SIG-M5 (cell line): ENCODE results near the gene CPN1.
"Not testable (repeated sequence)": the region's sequence is repeated elsewhere in the genome, so short reads cannot be mapped to it uniquely, and the experiment has no call there.

Experiments
- DNase-seq: peaks from one replicate; lab custom pipeline; 2025; lab: John Stamatoyannopoulos, UW

Gene CPN1

DNA sequence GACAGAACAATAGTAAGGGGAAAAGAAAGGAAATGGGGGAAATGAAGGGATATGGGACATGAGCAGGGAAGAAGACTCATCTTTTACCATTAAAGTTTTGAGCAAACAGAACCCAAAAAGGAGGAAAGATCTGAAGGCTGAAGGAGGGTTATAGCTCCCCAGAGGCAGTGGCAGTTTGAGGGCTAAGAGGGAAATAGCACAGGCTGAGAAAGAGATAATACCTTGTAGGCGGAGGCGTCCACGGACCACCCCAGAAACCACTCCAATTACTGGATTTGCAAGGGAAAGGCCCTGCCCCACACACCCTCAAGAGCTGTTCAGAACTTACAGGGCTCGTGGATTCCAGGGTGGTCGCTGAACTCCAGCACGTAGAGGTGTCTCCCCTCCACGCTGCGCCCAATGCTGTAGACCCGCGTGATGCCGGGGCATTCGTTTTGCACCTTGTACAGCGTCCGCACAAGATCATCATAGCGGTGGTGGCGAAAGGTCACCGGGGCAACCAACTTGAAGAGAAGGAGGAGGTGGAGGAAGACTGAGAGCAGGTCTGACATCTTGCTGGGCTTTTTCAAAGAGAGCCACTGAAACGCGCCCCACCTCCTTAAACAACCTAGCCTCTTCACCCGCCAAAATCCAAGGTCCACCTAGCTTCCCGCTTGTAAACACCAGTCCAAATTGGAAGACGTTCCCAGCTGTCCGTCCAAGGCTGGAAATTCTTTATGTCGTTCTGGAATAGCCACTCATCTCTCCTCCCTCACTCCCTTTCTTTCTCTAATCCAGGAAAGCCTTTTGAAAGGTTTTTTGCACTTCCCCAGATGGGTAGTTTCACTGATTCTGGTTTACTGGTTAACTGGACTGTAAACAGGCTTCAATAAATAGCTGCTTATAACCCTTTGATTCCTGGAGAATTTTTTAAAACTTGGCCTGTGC lies at the start of gene CPN1:
CPN1 (minus strand) TSS at position 795 of the 927 bp plus-strand sequence; CDS start at position 551, 244 bp downstream.
- DNase-seq, result no peak

- no peak for DNase-seq
Measured at GRCh38 chr10:100130831-100131230, 49.2 kb upstream of the CPN1 start.

GRCh38 chr10:100129424-100129823 lies 47.8 kb upstream of the CPN1 start:
- DNase-seq, result no peak

DNA sequence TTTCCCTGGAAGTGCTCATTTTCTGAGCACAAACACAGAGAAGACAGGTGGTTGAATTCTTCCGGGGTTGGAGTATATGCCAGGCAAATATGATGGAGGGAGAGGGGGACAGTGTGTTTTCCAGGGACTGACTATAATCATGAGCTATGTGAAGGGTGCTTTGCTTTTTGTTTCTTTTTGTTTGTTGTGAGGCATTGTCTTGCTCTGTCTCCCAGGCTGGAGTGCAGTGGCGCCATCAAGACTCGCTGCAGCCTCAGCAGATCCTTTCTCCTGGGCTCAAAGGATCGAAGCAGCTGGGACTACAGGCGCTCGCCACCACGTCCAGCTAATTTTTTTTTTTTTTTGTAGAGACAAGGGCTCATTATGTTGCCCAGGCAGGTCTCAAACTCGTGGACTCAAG lies 47.3 kb upstream of the CPN1 start:
- no peak for DNase-seq

GRCh38 chr10:100125335-100125734 lies 43.7 kb upstream of the CPN1 start:
- not testable (repeated sequence) for DNase-seq

- DNase-seq, result no peak
Measured at GRCh38 chr10:100124097-100124496, 42.4 kb upstream of the CPN1 start.

- no peak for DNase-seq
Measured at GRCh38 chr10:100122780-100123179, 41.1 kb upstream of the CPN1 start.

DNA sequence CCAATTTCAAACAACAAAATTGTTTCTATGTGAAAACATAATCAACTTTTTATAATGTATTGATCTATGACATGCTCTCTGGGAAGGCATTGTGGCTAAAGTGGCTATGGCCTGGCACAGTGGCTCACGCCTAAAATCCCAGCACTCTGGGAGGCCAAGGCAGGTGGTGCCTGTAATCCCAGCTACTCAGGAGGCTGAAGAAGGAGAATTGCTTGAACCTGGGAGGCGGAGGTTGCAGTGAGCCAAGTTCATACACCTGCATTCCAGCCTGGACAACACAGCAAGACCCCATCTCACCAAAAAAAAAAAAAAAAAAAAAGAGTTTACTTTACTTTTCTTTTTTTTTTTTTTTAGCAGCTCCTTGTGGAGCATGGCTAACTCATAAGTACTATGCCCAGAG lies 38.9 kb upstream of the CPN1 start:
- DNase-seq, result no peak

GRCh38 chr10:100119726-100120125 lies 38.1 kb upstream of the CPN1 start:
- DNase-seq, result no peak

DNA sequence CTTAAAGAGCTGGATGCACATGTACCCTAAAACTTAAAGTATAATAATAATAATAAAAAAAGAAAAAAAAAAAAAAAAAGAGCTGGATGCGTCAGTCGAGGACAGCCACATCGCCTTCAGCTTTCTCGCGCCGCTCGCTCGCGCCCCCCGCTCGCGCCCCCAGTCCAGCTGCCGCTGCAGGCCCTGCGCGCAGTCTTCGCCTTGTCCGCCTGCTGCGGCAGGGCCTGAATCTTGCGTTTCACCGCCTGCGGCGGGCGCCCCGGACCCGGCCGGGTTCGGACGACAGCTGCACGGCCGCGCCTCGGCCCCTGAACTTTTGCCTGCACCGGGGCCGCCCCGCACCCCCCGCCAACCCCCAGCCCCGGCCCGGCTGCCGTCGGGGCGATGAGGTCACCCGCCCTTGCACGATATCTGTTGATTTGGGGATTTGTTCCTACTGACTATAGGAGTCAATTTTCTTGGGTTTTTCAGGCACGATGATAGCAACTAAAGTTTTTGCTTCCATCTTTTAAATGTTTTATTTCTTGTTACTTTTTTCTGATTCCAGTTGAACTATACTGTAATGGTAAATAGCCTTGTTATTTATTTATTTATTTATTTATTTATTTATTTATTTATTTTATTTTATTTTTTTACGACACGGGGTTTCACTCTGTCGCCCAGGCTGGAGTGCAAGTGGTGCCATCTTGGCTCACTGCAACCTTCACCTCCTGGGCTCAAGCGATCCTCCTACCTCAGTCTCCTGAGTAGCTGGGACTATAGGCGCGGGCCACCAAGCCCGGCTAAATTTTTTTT lies 33.5 kb upstream of the CPN1 start:
- DNase-seq, result no peak

GRCh38 chr10:100114460-100114859 lies 32.8 kb upstream of the CPN1 start:
- DNase-seq, result no peak

DNA sequence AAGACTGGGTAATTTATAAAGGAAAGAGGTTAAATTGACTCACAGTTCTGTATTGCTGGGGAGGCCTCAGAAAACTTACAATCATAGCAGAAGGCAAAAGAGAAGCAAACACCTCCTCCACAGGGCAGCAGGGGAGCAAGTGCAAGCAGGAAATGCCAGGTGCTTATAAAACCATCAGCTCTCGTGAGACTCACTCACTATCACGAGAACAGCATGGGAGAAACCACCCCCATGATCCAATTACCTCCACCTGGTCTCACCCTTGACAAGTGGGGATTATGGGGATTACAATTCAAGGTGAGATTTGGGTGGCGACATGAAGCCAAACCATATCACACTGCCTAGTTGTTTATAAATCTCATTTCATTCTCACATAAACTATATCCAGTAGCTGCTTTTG lies 28.0 kb upstream of the CPN1 start:
- DNase-seq, result no peak

DNA sequence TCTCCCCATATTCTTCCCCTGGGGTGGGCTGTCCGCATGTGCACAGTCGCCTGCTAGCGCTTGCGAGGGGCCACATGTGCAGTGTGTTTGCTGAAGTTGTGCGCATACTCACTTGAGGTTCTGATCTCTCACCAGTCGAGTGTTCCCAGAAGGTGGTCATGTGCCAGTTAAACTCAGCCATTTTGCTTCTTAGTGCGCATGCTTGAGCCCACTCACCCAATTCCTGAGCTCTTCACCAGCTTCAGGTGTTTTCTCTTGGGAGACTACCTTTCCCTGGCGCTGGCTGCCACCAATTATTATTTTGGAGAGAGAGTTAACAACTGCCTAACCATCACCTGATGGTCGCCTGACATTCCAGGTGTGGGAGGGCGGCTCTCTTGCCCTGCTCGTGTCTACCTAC lies 25.2 kb upstream of the CPN1 start:
- DNase-seq, result no peak

DNA sequence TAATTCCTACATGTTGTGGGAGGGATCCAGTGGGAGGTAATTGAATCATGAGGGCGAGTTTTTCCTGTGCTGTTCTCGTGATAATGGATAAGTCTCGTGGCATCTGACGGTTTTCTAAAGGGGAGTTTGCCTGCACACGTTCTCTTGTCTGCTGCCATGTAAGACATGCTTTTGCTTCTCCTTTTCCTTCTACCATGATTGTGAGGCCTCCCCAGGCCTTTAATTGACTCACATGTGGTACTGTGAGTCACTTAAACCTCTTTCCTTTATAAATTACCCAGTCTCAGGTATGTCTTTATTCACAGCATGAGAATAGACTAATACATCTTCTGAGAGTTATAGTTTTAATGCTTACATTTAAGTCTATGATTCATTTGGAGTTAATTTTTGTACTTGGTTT lies 22.6 kb upstream of the CPN1 start:
- DNase-seq, result no peak

- DNase-seq, result no peak
Measured at GRCh38 chr10:100103581-100103980, 21.9 kb upstream of the CPN1 start.

- no peak for DNase-seq
Measured at GRCh38 chr10:100101192-100102076, 19.8 kb upstream of the CPN1 start.

GRCh38 chr10:100100651-100101184 lies 19.0 kb upstream of the CPN1 start:
- no peak for DNase-seq

GRCh38 chr10:100089241-100089640 lies 7.6 kb upstream of the CPN1 start:
- no peak for DNase-seq

- not testable (repeated sequence) for DNase-seq
Measured at GRCh38 chr10:100086708-100087107, 5.0 kb upstream of the CPN1 start.

DNA sequence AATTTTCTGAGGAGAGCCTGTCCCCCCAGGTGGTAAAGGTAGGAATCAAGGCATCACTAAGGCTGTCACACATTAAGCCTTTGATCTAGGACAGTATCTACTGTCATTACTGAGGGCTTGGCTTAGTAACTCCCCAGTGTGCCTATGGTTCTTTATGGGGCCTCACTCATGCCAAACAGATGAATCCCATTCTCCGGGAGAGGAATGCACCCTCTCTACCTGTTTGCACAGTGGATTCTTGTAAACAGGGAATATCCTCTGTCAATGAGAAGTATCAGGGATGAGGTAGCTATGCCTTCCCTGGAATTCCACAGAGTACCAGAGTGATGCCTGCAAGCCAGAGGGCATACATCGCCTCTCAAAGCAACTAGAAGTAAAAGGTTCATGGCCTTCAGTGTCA lies 3.9 kb upstream of the CPN1 start:
- no peak for DNase-seq

GRCh38 chr10:100083623-100084022 lies 2.0 kb upstream of the CPN1 start:
- no peak for DNase-seq

DNA sequence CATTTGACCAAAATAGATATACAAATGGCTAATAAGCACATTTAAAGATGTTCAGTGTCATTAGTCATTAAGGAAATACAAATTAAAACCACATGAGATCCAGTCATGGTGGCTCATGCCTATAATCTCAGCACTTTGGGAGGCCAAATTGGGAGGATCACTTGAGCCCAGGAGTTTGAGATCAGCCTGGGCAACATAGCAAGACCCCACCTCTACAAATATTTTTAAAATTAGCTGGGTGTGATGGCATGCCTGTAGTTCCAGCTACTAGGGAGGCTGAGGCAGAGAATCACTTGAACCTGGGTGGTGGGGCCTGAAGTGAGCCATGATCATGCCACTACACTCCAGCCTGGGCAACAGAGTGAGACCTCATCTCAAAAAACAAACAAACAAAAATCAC lies 607 bp upstream of the CPN1 start:
- not testable (repeated sequence) for DNase-seq
